ENCODE results near the gene MALSU1. TPM values are rescaled to one million over a fixed set of nuclear protein-coding genes. Genes with fewer than 3 reads are reported as not detected.
A peak's percentile ranks its signal among the peaks of the same experiment; 100 is the strongest.

MALSU1 gene
- polyA plus RNA-seq, 1 of the 3 experiments (the other 2 are of a cell fraction): 102 TPM

- ChIA-PET POLR2A (no interaction called here), CTCF (interaction anchor here (1.3 kb wide), 1 partner anchor 10 kb away, joined by 4 read pairs; no protein-coding TSS in a partner anchor)
- Histone ChIP-seq H2AFZ (ENCODE audit: low read depth) (no peak overlapping the region), H3K4me2 (peak overlapping the region; percentile 66), H3K4me1 (ENCODE audit: control insufficient read depth in 1 of 2, insufficient read depth in 2 of 2, low read depth in 1 of 2, low read length in 1 of 2) (peaks cover 14 to 58% of the 10 kb centered on the region in 2 experiments), H3K27ac (ENCODE audit: low read depth in 2 of 2, low read length in 1 of 2) (peak overlapping the region; percentile 39 to 89), H3K4me3 (ENCODE audit: low read depth in 2 of 2, low read length in 1 of 2) (peak overlapping the region; percentile 20 to 35; a peak in 2 of 4 replicates), H3K9ac (peak overlapping the region; percentile 26; the same call in 1 of the 2 replicates), H4K20me1 (ENCODE audit: insufficient read depth) (peaks cover 5% of the 10 kb centered on the region), H3F3A (replicated peaks; ENCODE audit: insufficient read depth) (peaks cover 53% of the 10 kb centered on the region), H3K9me2 (no peaks in the 10 kb centered on the region), H3K36me3 (replicated peaks in 1 of 2; ENCODE audit: control insufficient read depth in 1 of 2, insufficient read depth in 2 of 2, low read length in 1 of 2) (peaks cover 44 to 51% of the 10 kb centered on the region in 2 experiments), H3K27me3 (ENCODE audit: insufficient read depth) (no peaks in the 10 kb centered on the region), H3K79me2 (ENCODE audit: insufficient read depth) (peaks cover 45% of the 10 kb centered on the region), H3K9me3 (no peaks in the 10 kb centered on the region)
- 20% methylated on average over 8 of the region's 8 CpGs for WGBS (ENCODE audit: low lambda C conversion rate)
- DNase-seq: no peak
- TF ChIP-seq ZBTB33 (IDR thresholded peaks at IDR 0.05; ENCODE audit: borderline replicate concordance, low read depth) (peak; percentile 44; the same call in 1 of the 2 replicates), SMC3 (IDR thresholded peaks at IDR 0.05; ENCODE audit: low read depth, low read length) (no peak), GABPA (IDR thresholded peaks at IDR 0.05; ENCODE audit: low read depth) (no peak), MXI1 (IDR thresholded peaks at IDR 0.05; ENCODE audit: low read depth, low read length) (no peak), USF1 (IDR thresholded peaks at IDR 0.05; ENCODE audit: borderline replicate concordance, low read depth) (no peak), SIN3A (IDR thresholded peaks at IDR 0.05; ENCODE audit: borderline replicate concordance, low read depth, low read length) (peak; percentile 70), CHD2 (IDR thresholded peaks at IDR 0.05; ENCODE audit: low read length, partially characterized antibody) (no peak), FOXM1 (IDR thresholded peaks at IDR 0.05; ENCODE audit: low read depth) (0 out of 2 replicates have a peak, but pooled peaks have one; percentile 19), CTCF (IDR thresholded peaks at IDR 0.05) (no peak), NRF1 (IDR thresholded peaks at IDR 0.05; ENCODE audit: low read depth, low read length) (no peak), PBX3 (IDR thresholded peaks at IDR 0.05) (peak; percentile 94), JUND (IDR thresholded peaks at IDR 0.05) (peak; percentile 94), MAX (IDR thresholded peaks at IDR 0.05; ENCODE audit: low read depth) (peak; percentile 64; the same call in 1 of the 2 replicates), RCOR1 (IDR thresholded peaks at IDR 0.05; ENCODE audit: low read length) (no peak), ELF1 (IDR thresholded peaks at IDR 0.05) (no peak), YY1 (IDR thresholded peaks at IDR 0.05; ENCODE audit: low read depth) (no peak), MEF2A (IDR thresholded peaks at IDR 0.05; ENCODE audit: borderline replicate concordance, low read depth) (no peak), GATA2 (CRISPR knock-in tag; IDR thresholded peaks at IDR 0.05) (no peak), EP300 (IDR thresholded peaks at IDR 0.05; ENCODE audit: borderline replicate concordance in 1 of 2, low read depth in 1 of 2, low read length in 1 of 2) (peak; percentile 32 to 74; a peak in 2 of 4 replicates), REST (IDR thresholded peaks at IDR 0.05; ENCODE audit: low read depth, low read length) (no peak), TEAD4 (IDR thresholded peaks at IDR 0.05; ENCODE audit: borderline replicate concordance, insufficient read depth) (peak; percentile 47; the same call in 1 of the 2 replicates), RAD21 (IDR thresholded peaks at IDR 0.05; ENCODE audit: low read length) (no peak), TAF1 (IDR thresholded peaks at IDR 0.05; ENCODE audit: borderline replicate concordance, low read depth, low read length) (no peak), RFX5 (IDR thresholded peaks at IDR 0.05; ENCODE audit: low read length) (no peak)
These were observed 48.6 kb downstream of the MALSU1 start for GRCh38 chr7:23347682-23348180.
